ENCODE data around the gene UBE2E2. TPM values are rescaled to one million over a fixed set of nuclear protein-coding genes. Genes with fewer than 3 reads are reported as not detected.

UBE2E2 gene
- total RNA-seq, 2 donors from 2014 or later: 23.2 to 34.5 TPM

DNA sequence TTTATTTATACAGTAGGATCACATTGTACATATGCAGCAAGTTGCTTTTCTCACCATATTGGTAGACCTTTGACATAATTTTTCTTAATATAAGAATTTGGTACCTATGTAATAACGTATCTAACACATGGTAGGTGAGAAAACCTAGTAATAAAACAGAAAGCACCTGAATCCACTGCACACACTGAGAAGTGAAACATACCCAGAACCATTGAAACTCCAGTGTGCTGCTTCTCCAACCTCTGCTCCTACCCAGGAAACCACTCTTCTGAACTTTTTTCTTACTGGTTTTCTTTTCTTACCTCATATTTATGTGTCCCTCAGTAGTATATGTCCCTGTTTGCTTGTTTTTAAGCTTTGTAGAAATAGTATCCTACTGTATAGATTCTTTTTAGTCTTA lies 293.0 kb downstream of the UBE2E2 start:
- peaks cover 2% of the 10 kb centered on the region for H3K4me1 Mint-ChIP-seq
- no peak overlapping the region for H3K4me3 Mint-ChIP-seq
- DNase-seq: no peak
- Histone ChIP-seq H3K36me3 (ENCODE audit: control insufficient read depth, insufficient read depth, low read length) (no peaks in the 10 kb centered on the region), H3K4me3 (ENCODE audit: low read length) (no peak overlapping the region), H3K9me3 (ENCODE audit: control insufficient read depth, low read length) (no peaks in the 10 kb centered on the region), H3K27ac (ENCODE audit: low read depth, low read length) (no peak overlapping the region), H3K4me1 (ENCODE audit: control insufficient read depth, insufficient read depth, low read length) (no peaks in the 10 kb centered on the region), H3K27me3 (ENCODE audit: control insufficient read depth, insufficient read depth, low read length, poor library complexity, severe bottlenecking) (no peaks in the 10 kb centered on the region), H3K9ac (ENCODE audit: extremely low read depth, low read length, poor library complexity, severe bottlenecking) (no peak overlapping the region)
- no peaks in the 10 kb centered on the region for H3K27me3 Mint-ChIP-seq (ENCODE audit: insufficient read depth)
- no peaks in the 10 kb centered on the region for H3K9me3 Mint-ChIP-seq
- TF ChIP-seq, protein P1, sequence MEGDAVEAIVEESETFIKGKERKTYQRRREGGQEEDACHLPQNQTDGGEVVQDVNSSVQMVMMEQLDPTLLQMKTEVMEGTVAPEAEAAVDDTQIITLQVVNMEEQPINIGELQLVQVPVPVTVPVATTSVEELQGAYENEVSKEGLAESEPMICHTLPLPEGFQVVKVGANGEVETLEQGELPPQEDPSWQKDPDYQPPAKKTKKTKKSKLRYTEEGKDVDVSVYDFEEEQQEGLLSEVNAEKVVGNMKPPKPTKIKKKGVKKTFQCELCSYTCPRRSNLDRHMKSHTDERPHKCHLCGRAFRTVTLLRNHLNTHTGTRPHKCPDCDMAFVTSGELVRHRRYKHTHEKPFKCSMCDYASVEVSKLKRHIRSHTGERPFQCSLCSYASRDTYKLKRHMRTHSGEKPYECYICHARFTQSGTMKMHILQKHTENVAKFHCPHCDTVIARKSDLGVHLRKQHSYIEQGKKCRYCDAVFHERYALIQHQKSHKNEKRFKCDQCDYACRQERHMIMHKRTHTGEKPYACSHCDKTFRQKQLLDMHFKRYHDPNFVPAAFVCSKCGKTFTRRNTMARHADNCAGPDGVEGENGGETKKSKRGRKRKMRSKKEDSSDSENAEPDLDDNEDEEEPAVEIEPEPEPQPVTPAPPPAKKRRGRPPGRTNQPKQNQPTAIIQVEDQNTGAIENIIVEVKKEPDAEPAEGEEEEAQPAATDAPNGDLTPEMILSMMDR (conservative IDR thresholded peaks at IDR 0.05): no peak
- H3K36me3 Mint-ChIP-seq (ENCODE audit: low read depth): no peaks in the 10 kb centered on the region
- no peak overlapping the region for H3K27ac Mint-ChIP-seq
- WGBS, 2 experiments (ENCODE audit: insufficient coverage in 1 of 2, insufficient read length in 1 of 2): 88% methylated on average over 1 of the region's 1 CpG; no CpG with 5 or more reads in 1 of the 2 experiments

DNA sequence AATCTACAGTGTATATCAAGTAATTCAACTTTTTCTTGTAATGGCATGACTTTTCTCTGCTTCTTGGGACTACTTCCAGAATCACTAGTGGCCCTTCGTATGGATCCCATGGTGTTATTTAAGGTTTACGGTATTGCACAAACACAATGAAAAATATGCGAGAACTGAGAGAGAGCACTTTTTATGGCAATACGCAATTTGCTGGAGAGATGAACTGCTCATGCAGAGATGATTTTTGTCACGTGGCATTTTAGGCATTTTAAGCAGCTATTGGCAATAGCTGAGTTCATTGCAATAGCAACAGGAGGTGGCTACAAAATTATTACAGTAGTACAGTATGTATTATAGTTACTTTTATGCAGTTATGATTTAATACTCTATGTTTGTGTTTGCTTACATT lies 294.0 kb downstream of the UBE2E2 start:
- Histone ChIP-seq H3K4me3 (ENCODE audit: low read length) (no peak overlapping the region), H3K36me3 (ENCODE audit: control insufficient read depth, insufficient read depth, low read length) (no peaks in the 10 kb centered on the region), H3K27ac (ENCODE audit: low read depth, low read length) (no peak overlapping the region), H3K27me3 (ENCODE audit: control insufficient read depth, insufficient read depth, low read length, poor library complexity, severe bottlenecking) (no peaks in the 10 kb centered on the region), H3K9me3 (ENCODE audit: control insufficient read depth, low read length) (no peaks in the 10 kb centered on the region), H3K9ac (ENCODE audit: extremely low read depth, low read length, poor library complexity, severe bottlenecking) (no peak overlapping the region), H3K4me1 (ENCODE audit: control insufficient read depth, insufficient read depth, low read length) (no peaks in the 10 kb centered on the region)
- H3K4me1 Mint-ChIP-seq: peaks cover 1% of the 10 kb centered on the region
- TF ChIP-seq, protein P1 (conservative IDR thresholded peaks at IDR 0.05): no peak
- no peaks in the 10 kb centered on the region for H3K36me3 Mint-ChIP-seq (ENCODE audit: low read depth)
- no peaks in the 10 kb centered on the region for H3K27me3 Mint-ChIP-seq (ENCODE audit: insufficient read depth)
- DNase-seq: no peak
- WGBS, 2 experiments (ENCODE audit: insufficient coverage in 1 of 2, insufficient read length in 1 of 2): 92 to 96% methylated on average over 5 of the region's 5 CpGs
- no peaks in the 10 kb centered on the region for H3K9me3 Mint-ChIP-seq
- no peak overlapping the region for H3K4me3 Mint-ChIP-seq
- H3K27ac Mint-ChIP-seq: no peak overlapping the region

DNA sequence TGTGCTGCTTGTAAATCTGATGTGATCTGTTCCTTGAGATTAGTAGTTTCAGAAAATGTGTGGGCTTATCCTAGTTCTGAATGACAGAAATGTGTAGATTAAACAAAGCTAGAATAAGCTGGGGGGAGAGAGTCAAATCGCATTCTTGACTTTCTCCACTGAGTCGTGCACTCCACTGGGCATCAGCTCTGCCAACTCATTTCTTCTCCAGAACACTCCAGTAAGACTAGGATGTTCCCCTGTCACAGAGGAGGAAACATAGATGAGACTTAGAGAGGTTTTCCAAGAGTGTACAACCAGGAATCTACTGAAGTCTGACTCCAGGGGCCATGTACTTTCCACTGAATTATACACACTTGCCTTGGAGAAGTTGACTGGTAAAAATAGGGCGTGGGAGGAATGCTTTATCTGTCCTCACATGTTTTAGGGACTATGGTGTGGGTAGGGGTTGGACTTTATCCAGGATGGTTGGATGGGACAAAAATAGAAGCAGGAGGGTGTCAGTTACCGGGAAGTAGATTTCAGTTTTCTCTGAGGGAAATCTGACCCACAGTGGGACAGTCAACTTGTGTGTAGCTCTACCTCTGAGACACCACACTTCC lies 298.2 kb downstream of the UBE2E2 start:
- no peaks in the 10 kb centered on the region for H3K4me1 Mint-ChIP-seq
- Histone ChIP-seq H3K27ac (ENCODE audit: low read depth, low read length) (no peak overlapping the region), H3K9ac (ENCODE audit: extremely low read depth, low read length, poor library complexity, severe bottlenecking) (no peak overlapping the region), H3K4me1 (ENCODE audit: control insufficient read depth, insufficient read depth, low read length) (no peaks in the 10 kb centered on the region), H3K36me3 (ENCODE audit: control insufficient read depth, insufficient read depth, low read length) (no peaks in the 10 kb centered on the region), H3K27me3 (ENCODE audit: control insufficient read depth, insufficient read depth, low read length, poor library complexity, severe bottlenecking) (no peaks in the 10 kb centered on the region), H3K9me3 (ENCODE audit: control insufficient read depth, low read length) (no peaks in the 10 kb centered on the region), H3K4me3 (ENCODE audit: low read length) (no peak overlapping the region)
- DNase-seq: no peak
- H3K27me3 Mint-ChIP-seq (ENCODE audit: insufficient read depth): no peaks in the 10 kb centered on the region
- H3K9me3 Mint-ChIP-seq: no peaks in the 10 kb centered on the region
- H3K36me3 Mint-ChIP-seq (ENCODE audit: low read depth): no peaks in the 10 kb centered on the region
- 86 to 93% methylated on average over 1 to 4 of the region's 4 CpGs for WGBS, 2 experiments (ENCODE audit: insufficient coverage in 1 of 2, insufficient read length in 1 of 2)
- no peak overlapping the region for H3K27ac Mint-ChIP-seq
- H3K4me3 Mint-ChIP-seq: no peak overlapping the region
- TF ChIP-seq, protein P1 (conservative IDR thresholded peaks at IDR 0.05): no peak
